IPS-18c (cell line): ENCODE measurements around the gene THUMPD2.

Experiments
- H3K4me3 ChIP-seq: 2 replicates; pipeline ENCODE4 v1.7.0; 2013; ENCODE audit warnings: low read depth, mild to moderate bottlenecking, low read length, moderate library complexity; ENCODE audit not compliant: insufficient read depth
- H3K9me3 ChIP-seq: one replicate; pipeline ENCODE4 v1.6.1; 2013; ENCODE audit warnings: mild to moderate bottlenecking, low read length, moderate library complexity; ENCODE audit not compliant: control insufficient read depth, insufficient read depth

Gene THUMPD2

DNA sequence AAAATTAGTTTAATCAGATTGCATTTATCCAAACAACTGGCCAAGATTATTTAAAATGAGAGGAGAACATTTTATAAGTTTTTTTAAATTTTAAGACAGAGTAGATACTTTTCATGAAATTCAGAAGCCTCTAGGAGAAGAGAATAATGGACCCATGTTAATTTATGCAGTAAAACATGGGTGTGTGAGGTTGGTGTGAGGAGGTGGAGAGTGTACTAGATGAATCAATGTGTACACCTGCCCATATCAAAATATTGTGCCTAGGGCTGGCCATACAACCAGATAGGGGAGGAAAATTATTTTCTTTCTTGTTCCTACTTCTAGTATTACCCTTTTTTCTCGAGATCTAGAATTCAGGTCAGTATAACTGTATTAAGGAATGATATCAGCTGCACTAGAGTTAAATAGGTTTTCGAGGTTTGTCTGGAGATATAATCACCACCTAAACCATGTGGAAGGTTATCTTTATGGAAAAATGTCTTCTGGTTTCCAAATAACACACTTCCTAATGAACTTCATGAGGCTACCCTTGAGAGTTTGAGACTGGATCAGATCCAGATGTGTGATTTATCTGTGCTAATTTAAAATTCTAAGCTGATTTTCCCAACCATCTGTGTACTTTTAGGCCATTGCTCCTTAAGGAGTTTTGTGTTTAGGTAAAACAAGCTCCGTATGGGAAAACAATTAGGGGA, 75.7 kb downstream of the THUMPD2 start:
- no peak overlapping the region for H3K4me3 ChIP-seq
- H3K9me3 ChIP-seq, result no peaks in the 10 kb centered on the region

- no peak overlapping the region for H3K4me3 ChIP-seq
Measured at GRCh38 chr2:39701137-39701536, 77.9 kb downstream of the THUMPD2 start.

GRCh38 chr2:39697454-39697853, 81.6 kb downstream of the THUMPD2 start:
- H3K4me3 ChIP-seq, result no peak overlapping the region
- H3K9me3 ChIP-seq, result no peaks in the 10 kb centered on the region

More at GRCh38 chr2:39701137-39701536, 77.9 kb downstream of the THUMPD2 start:
- no peaks in the 10 kb centered on the region for H3K9me3 ChIP-seq

- no peak overlapping the region for H3K4me3 ChIP-seq
- H3K9me3 ChIP-seq, result no peaks in the 10 kb centered on the region
Measured at GRCh38 chr2:39696838-39697237, 82.2 kb downstream of the THUMPD2 start.

GRCh38 chr2:39696101-39696553, 82.9 kb downstream of the THUMPD2 start:
- Histone ChIP-seq H3K9me3 (no peaks in the 10 kb centered on the region), H3K4me3 (no peak overlapping the region)

DNA sequence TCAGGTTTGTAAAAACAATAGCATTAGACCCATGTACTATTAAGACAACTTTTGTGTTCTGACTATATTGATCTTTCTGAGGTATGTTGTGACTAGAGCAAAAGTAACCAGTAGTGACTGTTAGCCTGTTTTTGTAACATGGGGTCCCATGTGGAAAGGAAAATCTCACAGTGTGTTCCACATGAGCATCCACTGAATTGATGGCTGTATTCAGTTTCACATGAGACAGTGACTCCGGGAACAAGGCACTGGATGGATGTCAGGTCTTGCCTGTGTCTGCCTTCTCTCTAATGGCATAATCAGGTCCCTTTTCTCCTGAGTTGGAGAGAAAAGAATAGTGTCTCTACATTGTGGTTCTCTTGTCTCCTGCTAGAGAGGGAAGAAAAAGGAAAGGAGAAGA, 85.8 kb downstream of the THUMPD2 start:
- H3K4me3 ChIP-seq, result no peak overlapping the region

GRCh38 chr2:39689876-39690275, 89.2 kb downstream of the THUMPD2 start:
- Histone ChIP-seq H3K9me3 (no peaks in the 10 kb centered on the region), H3K4me3 (no peak overlapping the region)

More for the DNA sequence above, 85.8 kb downstream of the THUMPD2 start:
- no peaks in the 10 kb centered on the region for H3K9me3 ChIP-seq

DNA sequence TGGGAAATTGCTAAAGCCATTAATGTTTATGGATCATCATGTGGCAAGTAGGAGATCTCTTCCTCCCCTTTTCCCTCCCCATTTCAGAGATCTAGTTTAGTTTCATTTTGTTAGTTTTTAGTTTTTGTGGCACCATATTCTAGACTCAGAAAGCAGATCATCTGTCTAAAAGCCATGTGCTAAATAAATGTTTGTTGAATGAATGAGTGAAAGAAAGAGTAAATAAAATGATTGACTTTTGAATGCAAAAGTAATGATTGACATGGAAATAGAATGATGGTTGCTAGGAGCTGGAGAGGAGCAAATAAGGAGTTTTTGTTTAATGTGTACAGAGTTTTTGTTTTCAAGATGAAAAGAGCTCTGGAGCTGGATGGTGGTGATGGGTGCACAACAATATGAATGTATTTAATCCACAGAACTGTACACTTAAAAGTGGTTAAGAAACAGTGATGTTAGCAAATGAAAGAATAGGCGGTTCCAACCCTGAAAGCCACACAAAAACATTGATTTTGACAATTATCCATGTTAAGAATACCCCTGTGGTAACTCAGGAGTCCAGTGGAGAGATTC, 89.7 kb downstream of the THUMPD2 start:
- Histone ChIP-seq H3K9me3 (no peaks in the 10 kb centered on the region), H3K4me3 (no peak overlapping the region)

GRCh38 chr2:39688181-39688580, 90.9 kb downstream of the THUMPD2 start:
- Histone ChIP-seq H3K4me3 (no peak overlapping the region), H3K9me3 (no peaks in the 10 kb centered on the region)

GRCh38 chr2:39686456-39686855, 92.6 kb downstream of the THUMPD2 start:
- H3K9me3 ChIP-seq, result no peaks in the 10 kb centered on the region
- H3K4me3 ChIP-seq, result no peak overlapping the region
